Measurements from ENCODE around the gene MPZL1.
"Not testable (repeated sequence)": the region's sequence is repeated elsewhere in the genome, so short reads cannot be mapped to it uniquely, and the experiment has no call there.

Gene MPZL1

DNA sequence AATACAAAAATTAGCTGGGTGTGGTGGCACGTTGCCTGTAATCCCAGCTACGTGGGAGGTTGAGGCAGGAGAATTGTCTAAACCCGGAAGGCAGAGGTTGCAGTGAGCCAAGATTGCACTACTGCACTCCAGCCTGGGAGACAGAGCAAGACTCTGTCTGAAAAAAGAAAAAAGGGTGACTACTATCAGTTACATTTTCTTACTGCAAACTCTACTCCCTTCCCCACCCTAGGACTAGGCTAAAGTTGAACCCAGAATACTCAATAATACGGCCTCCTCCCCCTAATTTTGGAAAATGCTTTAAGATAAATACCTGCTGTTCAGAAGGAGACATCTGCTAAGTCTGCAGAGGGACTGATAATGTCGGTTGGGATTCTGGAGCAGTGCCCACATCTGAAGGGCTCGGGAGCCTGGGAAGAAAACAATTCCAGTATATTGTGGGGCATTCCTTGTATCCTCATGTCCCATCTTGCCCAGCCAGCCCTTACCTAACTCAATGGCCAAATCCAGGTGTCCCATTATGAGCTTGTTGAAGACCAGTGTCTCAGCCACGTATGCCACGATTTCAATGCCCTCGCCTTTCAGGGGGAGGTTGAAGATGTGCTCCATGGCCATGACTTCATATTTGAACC is 102.5 kb downstream of the MPZL1 start:
- H3K27ac ChIP-seq (ENCODE audit: low read length) = no peak overlapping the region
- no peaks in the 10 kb centered on the region for H3K9me3 ChIP-seq (ENCODE audit: control insufficient read depth, insufficient read depth, low read length)
- DNase-seq (ENCODE audit: low read depth, low spot score) = no peak
- H3K4me1 ChIP-seq (ENCODE audit: control insufficient read depth, insufficient read depth, low read length) = peaks cover 1% of the 10 kb centered on the region; the same call in 1 of the 2 replicates
- H3K4me3 ChIP-seq (ENCODE audit: low read length) = no peak overlapping the region
- no CpG with 5 or more reads among the region's 9 CpGs for WGBS (ENCODE audit: insufficient coverage, insufficient read length)
- H3K27me3 ChIP-seq (ENCODE audit: control insufficient read depth, insufficient read depth, low read length) = no peaks in the 10 kb centered on the region
- no peaks in the 10 kb centered on the region for H3K36me3 ChIP-seq (ENCODE audit: control insufficient read depth, insufficient read depth, low read length)

DNA sequence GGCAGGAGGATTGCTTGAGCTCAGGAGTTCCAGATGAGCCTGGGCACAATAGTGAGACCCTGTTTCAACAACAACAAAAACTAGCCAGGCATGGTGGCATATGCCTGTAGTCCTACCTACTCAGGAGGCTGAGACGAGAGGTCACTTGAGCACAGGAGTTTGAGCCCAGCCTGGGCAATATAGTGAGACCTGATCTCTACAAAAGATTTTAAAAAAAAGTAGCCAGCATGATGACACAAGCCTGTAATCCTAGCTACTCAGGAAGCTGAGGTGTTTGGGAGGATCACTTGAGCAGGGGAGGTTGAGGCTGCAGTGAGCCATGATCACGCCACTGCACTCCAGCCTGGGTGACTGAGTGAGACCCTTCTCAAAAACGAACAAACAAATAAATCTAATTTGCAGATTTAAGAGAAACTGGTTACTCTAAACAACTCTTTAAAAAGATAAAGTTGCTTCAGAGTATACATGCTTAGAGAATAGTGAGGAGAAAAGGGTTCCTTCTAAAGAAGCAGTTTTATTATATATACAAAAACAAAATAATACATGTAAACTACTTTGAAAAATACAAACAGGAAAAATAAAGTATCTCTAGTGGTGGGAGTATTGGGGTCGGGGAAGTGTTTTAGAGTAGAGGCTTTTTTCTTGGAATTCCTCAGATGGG is 103.8 kb downstream of the MPZL1 start:
- H3K36me3 ChIP-seq (ENCODE audit: control insufficient read depth, insufficient read depth, low read length) = no peaks in the 10 kb centered on the region
- no CpG with 5 or more reads among the region's 4 CpGs for WGBS (ENCODE audit: insufficient coverage, insufficient read length)
- peaks cover 2% of the 10 kb centered on the region; the same call in 1 of the 2 replicates for H3K4me1 ChIP-seq (ENCODE audit: control insufficient read depth, insufficient read depth, low read length)
- no peak overlapping the region for H3K27ac ChIP-seq (ENCODE audit: low read length)
- no peak for DNase-seq (ENCODE audit: low read depth, low spot score)
- no peak overlapping the region for H3K4me3 ChIP-seq (ENCODE audit: low read length)
- H3K27me3 ChIP-seq (ENCODE audit: control insufficient read depth, insufficient read depth, low read length) = no peaks in the 10 kb centered on the region
- no peaks in the 10 kb centered on the region for H3K9me3 ChIP-seq (ENCODE audit: control insufficient read depth, insufficient read depth, low read length)

DNA sequence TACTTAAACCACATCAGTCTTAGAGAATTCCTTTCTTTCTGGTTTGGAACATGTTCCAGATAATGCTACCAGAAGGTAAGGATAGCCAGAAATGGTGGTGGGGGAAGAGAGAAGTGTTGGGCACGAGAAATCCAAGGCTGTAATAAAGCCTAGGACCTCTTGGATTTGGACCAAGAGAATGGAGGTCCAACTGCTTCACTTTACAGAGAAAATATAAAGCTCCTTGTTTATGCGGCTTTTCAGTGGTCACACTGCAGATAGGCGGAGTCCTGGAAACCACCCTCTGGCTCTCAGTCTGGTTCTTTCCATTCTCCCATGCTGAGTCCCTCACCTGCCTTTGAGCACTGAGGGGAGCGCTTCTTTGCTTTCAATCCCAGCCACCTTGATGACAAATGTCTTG is 104.3 kb downstream of the MPZL1 start:
- WGBS (ENCODE audit: insufficient coverage, insufficient read length) = no CpG with 5 or more reads among the region's 4 CpGs
- DNase-seq (ENCODE audit: low read depth, low spot score) = no peak
- Histone ChIP-seq H3K36me3 (ENCODE audit: control insufficient read depth, insufficient read depth, low read length) (no peaks in the 10 kb centered on the region), H3K4me1 (ENCODE audit: control insufficient read depth, insufficient read depth, low read length) (peaks cover 2% of the 10 kb centered on the region; the same call in 1 of the 2 replicates), H3K27ac (ENCODE audit: low read length) (no peak overlapping the region), H3K4me3 (ENCODE audit: low read length) (no peak overlapping the region), H3K27me3 (ENCODE audit: control insufficient read depth, insufficient read depth, low read length) (no peaks in the 10 kb centered on the region), H3K9me3 (ENCODE audit: control insufficient read depth, insufficient read depth, low read length) (no peaks in the 10 kb centered on the region)

DNA sequence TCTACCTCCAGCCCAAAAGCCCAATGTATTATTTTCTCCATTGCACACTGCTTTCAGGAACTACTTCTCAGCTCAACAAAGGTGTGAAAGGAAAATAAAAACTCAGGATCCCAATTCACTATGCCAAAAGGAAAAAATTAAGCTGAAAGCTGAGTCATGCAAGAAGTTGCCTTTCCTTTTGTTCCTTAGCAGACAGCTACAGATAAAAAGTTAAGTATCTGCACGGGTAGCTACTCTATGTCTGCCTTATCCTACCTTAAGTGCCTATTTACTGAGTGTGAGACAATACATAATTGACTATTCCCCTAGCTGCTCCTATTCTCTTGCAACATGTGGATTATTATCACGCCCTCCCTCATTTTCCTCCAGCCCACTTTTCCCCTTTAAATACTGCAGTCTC is 108.1 kb downstream of the MPZL1 start:
- WGBS (ENCODE audit: insufficient coverage, insufficient read length) = no CpG with 5 or more reads among the region's 2 CpGs
- Histone ChIP-seq H3K4me3 (ENCODE audit: low read length) (no peak overlapping the region), H3K27me3 (ENCODE audit: control insufficient read depth, insufficient read depth, low read length) (no peaks in the 10 kb centered on the region), H3K4me1 (ENCODE audit: control insufficient read depth, insufficient read depth, low read length) (peaks cover 2% of the 10 kb centered on the region; the same call in 1 of the 2 replicates), H3K27ac (ENCODE audit: low read length) (no peak overlapping the region), H3K36me3 (ENCODE audit: control insufficient read depth, insufficient read depth, low read length) (no peaks in the 10 kb centered on the region), H3K9me3 (ENCODE audit: control insufficient read depth, insufficient read depth, low read length) (no peaks in the 10 kb centered on the region)
- no peak for DNase-seq (ENCODE audit: low read depth, low spot score)

DNA sequence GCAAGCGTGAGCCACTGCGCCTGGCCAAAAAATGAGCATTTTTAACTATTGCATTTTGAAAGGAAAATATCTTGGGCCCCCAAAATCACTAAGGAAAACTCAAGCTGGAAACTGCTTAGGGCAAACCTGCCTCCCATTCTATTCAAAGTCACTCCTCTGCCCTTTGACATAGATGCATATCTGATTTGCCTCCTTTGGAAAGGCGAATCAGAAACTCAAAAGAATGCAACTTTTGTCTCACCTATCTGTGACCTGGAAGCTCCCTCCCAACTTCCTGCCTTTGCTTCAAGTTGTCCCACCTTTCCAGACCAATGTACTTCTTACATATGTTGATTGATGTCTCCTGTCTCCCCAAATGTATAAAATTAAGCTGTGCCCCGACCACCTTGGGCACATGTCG is 108.9 kb downstream of the MPZL1 start:
- H3K27me3 ChIP-seq (ENCODE audit: control insufficient read depth, insufficient read depth, low read length); H3K9me3 ChIP-seq (ENCODE audit: control insufficient read depth, insufficient read depth, low read length); H3K4me3 ChIP-seq (ENCODE audit: low read length); H3K36me3 ChIP-seq (ENCODE audit: control insufficient read depth, insufficient read depth, low read length); DNase-seq (ENCODE audit: low read depth, low spot score); H3K27ac ChIP-seq (ENCODE audit: low read length); H3K4me1 ChIP-seq (ENCODE audit: control insufficient read depth, insufficient read depth, low read length): not testable (repeated sequence)
- WGBS (ENCODE audit: insufficient coverage, insufficient read length) = no CpG with 5 or more reads among the region's 5 CpGs

DNA sequence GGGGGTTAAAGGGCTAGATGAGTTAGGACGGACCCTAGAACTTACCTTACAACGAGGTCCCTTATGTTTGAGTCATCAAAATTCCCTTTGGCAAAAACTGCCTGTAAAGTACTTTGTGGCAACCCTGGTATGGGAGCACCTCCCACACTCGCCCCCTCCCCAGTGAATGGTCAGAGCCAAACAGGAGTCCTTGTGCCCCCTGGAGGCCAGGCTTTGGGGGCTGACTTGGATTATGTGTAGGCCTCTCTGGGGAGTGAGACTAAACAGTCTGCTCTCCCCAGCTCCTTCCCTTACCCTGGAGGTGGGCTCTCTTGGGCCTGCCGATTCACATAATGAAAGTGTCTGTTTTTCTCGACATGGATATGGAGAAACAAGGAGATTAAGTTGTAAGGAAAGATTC is 110.9 kb downstream of the MPZL1 start:
- peaks cover 2% of the 10 kb centered on the region; the same call in 1 of the 2 replicates for H3K4me1 ChIP-seq (ENCODE audit: control insufficient read depth, insufficient read depth, low read length)
- no CpG with 5 or more reads among the region's 5 CpGs for WGBS (ENCODE audit: insufficient coverage, insufficient read length)
- DNase-seq (ENCODE audit: low read depth, low spot score) = no peak
- no peaks in the 10 kb centered on the region for H3K9me3 ChIP-seq (ENCODE audit: control insufficient read depth, insufficient read depth, low read length)
- no peak overlapping the region for H3K27ac ChIP-seq (ENCODE audit: low read length)
- H3K36me3 ChIP-seq (ENCODE audit: control insufficient read depth, insufficient read depth, low read length) = no peaks in the 10 kb centered on the region
- H3K27me3 ChIP-seq (ENCODE audit: control insufficient read depth, insufficient read depth, low read length) = no peaks in the 10 kb centered on the region
- no peak overlapping the region for H3K4me3 ChIP-seq (ENCODE audit: low read length)

DNA sequence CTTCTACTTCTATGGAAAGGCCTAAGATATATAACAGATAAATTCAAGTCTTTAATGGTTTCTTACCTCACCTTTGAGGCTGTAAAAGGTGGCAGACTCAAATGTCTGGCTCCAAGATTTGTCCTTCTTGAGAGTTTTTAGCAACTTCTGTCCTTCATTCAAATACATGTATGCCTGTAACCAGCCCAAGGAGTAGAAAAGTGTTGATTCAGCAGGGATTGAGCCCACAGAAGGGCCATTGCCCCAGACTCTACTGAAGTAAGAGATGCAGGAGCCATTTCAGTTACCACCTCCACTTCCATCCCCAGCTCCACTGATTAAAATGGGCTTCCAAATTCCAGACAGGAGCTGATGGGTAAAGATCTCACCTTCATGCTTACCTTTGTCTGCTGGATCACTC is 112.1 kb downstream of the MPZL1 start:
- no peak overlapping the region for H3K4me3 ChIP-seq (ENCODE audit: low read length)
- H3K36me3 ChIP-seq (ENCODE audit: control insufficient read depth, insufficient read depth, low read length) = no peaks in the 10 kb centered on the region
- no peaks in the 10 kb centered on the region for H3K9me3 ChIP-seq (ENCODE audit: control insufficient read depth, insufficient read depth, low read length)
- peaks cover 2% of the 10 kb centered on the region; the same call in 1 of the 2 replicates for H3K4me1 ChIP-seq (ENCODE audit: control insufficient read depth, insufficient read depth, low read length)
- no peak for DNase-seq (ENCODE audit: low read depth, low spot score)
- no peaks in the 10 kb centered on the region for H3K27me3 ChIP-seq (ENCODE audit: control insufficient read depth, insufficient read depth, low read length)
- H3K27ac ChIP-seq (ENCODE audit: low read length) = no peak overlapping the region

DNA sequence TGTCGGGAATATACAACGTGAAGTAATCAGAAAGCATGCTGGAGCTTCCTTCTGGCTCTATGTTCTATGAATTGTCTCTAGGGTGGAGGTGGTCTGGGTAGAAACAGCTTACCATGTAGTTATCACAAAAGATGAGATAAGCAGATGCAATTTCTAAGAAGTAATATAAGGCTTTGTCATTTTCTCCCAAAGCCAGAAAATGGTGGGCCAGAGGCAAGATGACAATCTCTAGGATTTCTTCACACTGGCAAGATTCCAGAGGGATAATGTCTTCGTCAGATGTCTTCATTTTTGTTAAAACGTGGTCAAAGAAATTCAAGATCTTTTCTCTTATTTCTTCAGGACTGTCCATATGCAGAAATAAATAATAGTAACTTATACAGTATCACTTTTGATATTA is 114.4 kb downstream of the MPZL1 start:
- Histone ChIP-seq H3K4me1 (ENCODE audit: control insufficient read depth, insufficient read depth, low read length) (no peaks in the 10 kb centered on the region), H3K36me3 (ENCODE audit: control insufficient read depth, insufficient read depth, low read length) (no peaks in the 10 kb centered on the region), H3K9me3 (ENCODE audit: control insufficient read depth, insufficient read depth, low read length) (no peaks in the 10 kb centered on the region), H3K4me3 (ENCODE audit: low read length) (no peak overlapping the region), H3K27ac (ENCODE audit: low read length) (no peak overlapping the region), H3K27me3 (ENCODE audit: control insufficient read depth, insufficient read depth, low read length) (no peaks in the 10 kb centered on the region)
- no CpG with 5 or more reads among the region's 4 CpGs for WGBS (ENCODE audit: insufficient coverage, insufficient read length)
- DNase-seq (ENCODE audit: low read depth, low spot score) = no peak

DNA sequence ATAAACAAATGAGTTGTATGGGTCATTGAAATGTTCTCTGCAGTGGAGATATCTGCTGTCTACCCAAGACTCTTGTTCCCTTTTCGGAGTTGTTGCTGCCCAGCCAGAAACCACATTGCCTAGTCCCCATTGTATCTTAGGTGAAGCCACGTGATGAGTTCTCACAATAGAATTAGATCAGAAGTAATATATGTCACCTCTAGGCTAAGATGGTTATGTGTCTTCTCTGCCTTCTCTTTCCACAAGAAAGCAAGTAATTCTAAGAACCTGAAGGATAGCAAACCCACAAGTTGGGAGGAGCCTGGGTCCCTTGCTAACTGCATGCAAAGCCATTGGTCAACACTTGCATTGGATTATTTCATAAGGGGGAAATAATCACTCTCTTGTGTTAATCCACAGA is 115.5 kb downstream of the MPZL1 start:
- no CpG with 5 or more reads among the region's 2 CpGs for whole genome bisulfite sequencing (ENCODE audit: insufficient coverage, insufficient read length)
- Histone ChIP-seq H3K36me3 (ENCODE audit: control insufficient read depth, insufficient read depth, low read length) (no peaks in the 10 kb centered on the region), H3K4me3 (ENCODE audit: low read length) (no peak overlapping the region), H3K4me1 (ENCODE audit: control insufficient read depth, insufficient read depth, low read length) (no peaks in the 10 kb centered on the region), H3K27me3 (ENCODE audit: control insufficient read depth, insufficient read depth, low read length) (no peaks in the 10 kb centered on the region), H3K9me3 (ENCODE audit: control insufficient read depth, insufficient read depth, low read length) (no peaks in the 10 kb centered on the region), H3K27ac (ENCODE audit: low read length) (no peak overlapping the region)
- no peak for DNase-seq (ENCODE audit: low read depth, low spot score)

DNA sequence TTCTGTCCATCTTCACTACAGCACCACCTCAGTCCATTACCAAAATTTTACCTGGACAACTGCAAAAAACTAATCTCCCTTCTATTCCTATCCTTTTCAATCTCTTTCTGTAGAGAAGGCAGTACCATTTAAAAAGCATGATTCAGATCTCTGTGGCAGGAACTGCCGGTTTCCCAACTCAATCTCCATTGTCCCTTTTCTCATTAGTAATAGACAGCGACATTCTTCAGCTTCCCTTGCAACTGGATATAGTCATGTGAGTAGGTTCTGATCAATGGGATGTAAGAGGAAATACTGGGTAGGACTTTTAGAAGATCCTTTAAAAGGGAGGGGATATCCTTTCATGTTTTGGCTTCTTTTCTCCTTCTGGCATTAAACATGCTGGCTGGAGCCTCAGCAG is 117.2 kb downstream of the MPZL1 start:
- H3K27ac ChIP-seq (ENCODE audit: low read length) = no peak overlapping the region
- H3K36me3 ChIP-seq (ENCODE audit: control insufficient read depth, insufficient read depth, low read length) = no peaks in the 10 kb centered on the region
- H3K27me3 ChIP-seq (ENCODE audit: control insufficient read depth, insufficient read depth, low read length) = no peaks in the 10 kb centered on the region
- H3K4me1 ChIP-seq (ENCODE audit: control insufficient read depth, insufficient read depth, low read length) = no peaks in the 10 kb centered on the region
- DNase-seq (ENCODE audit: low read depth, low spot score) = no peak
- no CpG with 5 or more reads among the region's 2 CpGs for WGBS (ENCODE audit: insufficient coverage, insufficient read length)
- no peaks in the 10 kb centered on the region for H3K9me3 ChIP-seq (ENCODE audit: control insufficient read depth, insufficient read depth, low read length)
- no peak overlapping the region for H3K4me3 ChIP-seq (ENCODE audit: low read length)
